Measurements from ENCODE around the gene PERM1. TPM values are rescaled to one million over a fixed set of nuclear protein-coding genes. Genes with fewer than 3 reads are reported as not detected.

Gene PERM1
- total RNA-seq, 2 donors from 2014 or later, result not detected

- Mint-ChIP-seq H3K4me1 (ENCODE audit: low read depth in 2 of 2) (peaks cover 0 to 4% of the 10 kb centered on the region in 2 donors), H3K9me3 (no peaks in the 10 kb centered on the region), H3K27me3 (peaks cover 7 to 12% of the 10 kb centered on the region in 2 donors), H3K36me3 (no peaks in the 10 kb centered on the region), H3K4me3 (no peak overlapping the region), H3K27ac (no peak overlapping the region)
- no peak for DNase-seq (ENCODE audit: low spot score)
- no peak for ATAC-seq
Observed at GRCh38 chr1:965526-966134, 16.3 kb downstream of the PERM1 start.

DNA sequence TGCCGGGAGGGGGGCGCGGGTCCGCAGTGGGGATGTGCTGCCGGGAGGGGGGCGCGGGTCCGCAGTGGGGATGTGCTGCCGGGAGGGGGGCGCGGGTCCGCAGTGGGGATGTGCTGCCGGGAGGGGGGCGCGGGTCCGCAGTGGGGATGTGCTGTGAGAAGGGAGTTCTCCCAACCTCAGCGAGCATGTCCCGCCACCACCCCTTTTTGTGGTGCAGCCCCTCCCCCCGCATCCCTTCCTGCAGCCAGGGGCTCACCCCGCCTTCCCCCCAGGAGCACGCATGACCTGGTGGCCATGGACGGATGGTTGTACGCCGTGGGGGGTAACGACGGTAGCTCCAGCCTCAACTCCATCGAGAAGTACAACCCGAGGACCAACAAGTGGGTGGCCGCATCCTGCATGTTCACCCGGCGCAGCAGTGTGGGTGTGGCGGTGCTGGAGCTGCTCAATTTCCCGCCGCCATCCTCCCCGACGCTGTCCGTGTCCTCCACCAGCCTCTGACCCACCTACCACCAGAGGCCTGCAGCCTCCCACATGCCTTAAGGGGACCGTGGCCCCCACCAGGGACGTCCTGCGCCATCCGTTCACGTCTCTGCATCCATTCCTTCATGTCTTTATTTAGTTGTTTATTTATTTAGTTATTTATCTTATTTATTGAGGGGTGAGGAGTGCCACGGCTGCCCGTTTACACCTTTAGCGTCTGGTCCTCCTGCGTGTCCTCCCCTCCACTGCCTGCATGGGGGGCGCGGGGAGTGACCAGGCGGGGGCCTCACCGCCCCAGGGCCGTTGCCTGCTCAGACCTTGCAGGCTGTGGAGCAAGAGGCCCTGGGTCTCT is 17.0 kb downstream of the PERM1 start:
- Mint-ChIP-seq H3K27ac (no peak overlapping the region), H3K9me3 (no peaks in the 10 kb centered on the region), H3K4me3 (no peak overlapping the region), H3K27me3 (peaks cover 7 to 12% of the 10 kb centered on the region in 2 donors), H3K36me3 (no peaks in the 10 kb centered on the region), H3K4me1 (ENCODE audit: low read depth in 2 of 2) (peaks cover 0 to 4% of the 10 kb centered on the region in 2 donors)
- ATAC-seq (no peak), DNase-seq (ENCODE audit: low spot score) (peak; percentile 54)

GRCh38 chr1:963746-964525 is 18.0 kb downstream of the PERM1 start:
- ATAC-seq (no peak), DNase-seq (ENCODE audit: low spot score) (no peak)
- Mint-ChIP-seq H3K36me3 (no peaks in the 10 kb centered on the region), H3K4me1 (ENCODE audit: low read depth in 2 of 2) (peaks cover 0 to 4% of the 10 kb centered on the region in 2 donors), H3K27ac (no peak overlapping the region), H3K27me3 (peaks cover 4 to 6% of the 10 kb centered on the region in 2 donors), H3K4me3 (no peak overlapping the region), H3K9me3 (no peaks in the 10 kb centered on the region)

DNA sequence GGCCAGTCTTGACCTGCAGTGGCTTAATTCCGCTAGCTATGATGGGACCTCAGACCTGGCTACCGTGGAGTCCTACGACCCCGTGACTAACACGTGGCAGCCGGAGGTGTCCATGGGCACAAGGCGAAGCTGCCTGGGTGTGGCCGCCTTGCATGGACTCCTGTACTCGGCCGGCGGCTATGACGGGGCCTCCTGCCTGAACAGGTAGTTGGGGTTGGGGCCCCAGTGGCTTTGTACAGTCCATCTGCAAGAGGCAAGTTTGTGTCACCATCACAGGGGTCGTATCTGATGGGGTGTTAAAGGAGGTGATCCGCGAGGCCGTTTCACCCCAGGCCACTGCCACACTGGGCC is 18.6 kb downstream of the PERM1 start:
- DNase-seq (ENCODE audit: low spot score) (no peak), ATAC-seq (no peak)
- peaks cover 4 to 5% of the 10 kb centered on the region in 2 donors for H3K4me1 Mint-ChIP-seq (ENCODE audit: low read depth in 2 of 2)
- no peaks in the 10 kb centered on the region for H3K9me3 Mint-ChIP-seq
- no peaks in the 10 kb centered on the region for H3K36me3 Mint-ChIP-seq
- H3K27ac Mint-ChIP-seq, result no peak overlapping the region
- no peak overlapping the region for H3K4me3 Mint-ChIP-seq
- peaks cover under 1 to 2% of the 10 kb centered on the region in 2 donors for H3K27me3 Mint-ChIP-seq

DNA sequence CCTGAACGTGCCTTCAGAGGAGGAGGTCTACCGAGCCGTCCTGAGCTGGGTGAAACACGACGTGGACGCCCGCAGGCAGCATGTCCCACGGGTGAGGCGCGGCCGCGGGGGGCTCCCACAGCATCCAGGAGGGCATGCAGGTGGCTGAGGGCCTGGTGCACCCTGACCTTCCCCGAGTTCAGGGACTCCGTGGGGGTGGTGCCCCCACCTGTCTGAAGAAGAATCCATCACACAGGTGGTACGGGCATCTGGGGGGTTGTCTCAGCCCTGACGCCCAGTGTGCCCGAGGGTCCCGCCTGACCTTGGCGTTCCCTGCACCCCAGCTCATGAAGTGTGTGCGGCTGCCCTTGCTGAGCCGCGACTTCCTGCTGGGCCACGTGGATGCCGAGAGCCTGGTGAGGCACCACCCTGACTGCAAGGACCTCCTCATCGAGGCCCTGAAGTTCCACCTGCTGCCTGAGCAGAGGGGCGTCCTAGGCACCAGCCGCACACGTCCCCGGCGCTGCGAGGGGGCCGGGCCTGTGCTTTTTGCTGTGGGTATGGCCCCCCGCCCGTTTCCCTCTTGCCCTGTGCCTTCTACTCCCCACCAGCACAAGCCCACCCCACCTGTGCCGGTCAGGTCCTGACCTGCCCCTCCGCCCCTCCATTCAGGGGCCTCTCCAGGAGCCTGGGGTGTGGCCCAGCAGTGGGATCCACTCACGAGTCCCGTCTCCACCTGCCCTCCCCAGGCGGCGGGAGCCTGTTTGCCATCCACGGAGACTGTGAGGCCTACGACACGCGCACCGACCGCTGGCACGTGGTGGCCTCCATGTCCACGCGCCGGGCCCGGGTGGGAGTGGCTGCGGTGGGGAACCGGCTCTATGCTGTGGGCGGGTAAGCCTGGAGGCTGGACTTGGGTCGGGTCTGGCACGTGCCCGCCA is 19.3 kb downstream of the PERM1 start:
- H3K4me3 Mint-ChIP-seq, result peak overlapping the region; percentile 34
- no peaks in the 10 kb centered on the region for H3K27me3 Mint-ChIP-seq
- no peak for ATAC-seq
- no peak overlapping the region for H3K27ac Mint-ChIP-seq
- no peaks in the 10 kb centered on the region for H3K9me3 Mint-ChIP-seq
- peaks cover 8 to 11% of the 10 kb centered on the region in 2 donors for H3K4me1 Mint-ChIP-seq (ENCODE audit: low read depth in 2 of 2)
- DNase-seq (ENCODE audit: low spot score), result no peak
- peaks cover 2% of the 10 kb centered on the region for H3K36me3 Mint-ChIP-seq

GRCh38 chr1:961132-961669 is 20.7 kb downstream of the PERM1 start:
- Mint-ChIP-seq H3K4me3 (peak overlapping the region; percentile 34), H3K27me3 (no peaks in the 10 kb centered on the region), H3K36me3 (peaks cover 5% of the 10 kb centered on the region), H3K4me1 (ENCODE audit: low read depth in 2 of 2) (peaks cover 16 to 20% of the 10 kb centered on the region in 2 donors), H3K27ac (no peak overlapping the region), H3K9me3 (no peaks in the 10 kb centered on the region)
- DNase-seq (ENCODE audit: low spot score) (no peak), ATAC-seq (no peak)

DNA sequence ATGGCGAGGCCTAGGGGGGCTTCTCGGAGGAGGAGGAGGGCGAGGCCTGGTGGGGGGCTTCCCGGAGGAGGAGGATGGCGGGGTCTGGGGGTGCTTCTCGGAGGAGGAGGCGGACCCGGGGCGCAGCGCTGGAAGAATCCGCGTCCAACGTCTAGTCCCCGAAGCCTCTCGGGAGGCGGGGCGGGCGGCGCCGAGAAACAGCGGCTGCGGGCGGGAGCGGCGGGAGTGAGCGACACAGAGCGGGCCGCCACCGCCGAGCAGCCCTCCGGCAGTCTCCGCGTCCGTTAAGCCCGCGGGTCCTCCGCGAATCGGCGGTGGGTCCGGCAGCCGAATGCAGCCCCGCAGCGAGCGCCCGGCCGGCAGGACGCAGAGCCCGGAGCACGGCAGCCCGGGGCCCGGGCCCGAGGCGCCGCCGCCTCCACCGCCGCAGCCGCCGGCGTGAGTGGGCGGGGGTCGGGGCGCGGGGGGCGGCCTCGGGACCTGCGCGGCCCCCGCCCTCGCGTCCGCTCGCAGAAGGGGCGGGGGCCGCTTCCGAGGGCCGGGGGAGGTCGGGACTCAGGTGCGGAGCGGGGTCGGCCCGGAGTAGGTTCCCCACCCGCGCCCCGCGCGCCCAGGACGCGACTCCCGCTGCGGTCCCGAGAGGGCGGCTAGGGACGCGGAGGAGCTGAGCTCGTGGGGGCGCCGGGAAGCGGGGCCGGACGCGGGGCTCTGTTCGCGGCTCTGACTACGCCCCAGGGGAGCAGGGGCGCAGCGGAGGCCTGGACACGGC is 21.3 kb downstream of the PERM1 start, which contains the start of gene KLHL17:
Gene KLHL17, plus strand, starts transcription at position 222 of the 769 bp plus-strand sequence. Its CDS starts 110 bp downstream, at position 332.
- H3K4me3 Mint-ChIP-seq, result peak within 1 kb of the TSS; percentile 99
- ATAC-seq (peak; percentile 69 to 76), DNase-seq (ENCODE audit: low spot score) (peak; percentile 87)
- no peaks in the 10 kb centered on the region for H3K9me3 Mint-ChIP-seq
- peaks cover 5% of the 10 kb centered on the region for H3K36me3 Mint-ChIP-seq
- peak within 1 kb of the TSS in 1 of 2 donors; percentile 35 for H3K27ac Mint-ChIP-seq
- H3K27me3 Mint-ChIP-seq, result no peaks in the 10 kb centered on the region
- peaks cover 16 to 20% of the 10 kb centered on the region in 2 donors for H3K4me1 Mint-ChIP-seq (ENCODE audit: low read depth in 2 of 2)

DNA sequence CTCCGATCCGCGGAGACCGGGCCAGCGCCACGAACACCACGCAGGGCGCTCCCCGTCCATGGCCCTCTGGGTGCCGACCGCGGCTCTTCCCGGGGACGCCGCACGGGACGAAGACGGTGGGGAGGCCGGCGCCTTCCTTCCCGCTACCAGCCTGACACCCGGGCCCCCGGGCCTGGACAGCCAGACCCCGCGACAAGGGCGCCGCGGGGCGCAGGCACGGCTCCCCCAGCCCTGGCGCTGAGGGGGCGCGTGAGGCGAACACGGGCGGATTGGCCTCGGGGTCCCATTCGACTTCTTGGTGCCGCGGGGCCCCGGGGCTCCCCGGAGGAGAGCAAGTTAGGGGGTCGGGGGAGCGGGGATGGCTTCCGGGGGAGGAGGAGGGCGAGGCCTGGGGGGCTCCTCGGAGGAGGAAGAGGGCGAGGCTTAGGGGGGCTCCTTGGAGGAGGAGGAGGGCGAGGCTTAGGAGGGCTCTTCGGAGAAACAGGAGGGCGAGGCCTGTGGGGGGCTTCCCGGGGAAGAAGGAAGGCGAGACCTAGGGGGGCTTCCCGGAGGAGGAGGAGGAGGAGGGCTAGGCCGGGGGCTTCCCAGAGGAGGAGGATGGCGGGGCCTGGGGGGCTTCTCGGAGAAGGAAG is 22.0 kb downstream of the PERM1 start:
- peaks cover 5% of the 10 kb centered on the region for H3K36me3 Mint-ChIP-seq
- ATAC-seq (peak in 1 of 2 donors; percentile 1), DNase-seq (ENCODE audit: low spot score) (no peak)
- no peaks in the 10 kb centered on the region for H3K27me3 Mint-ChIP-seq
- peaks cover 20 to 21% of the 10 kb centered on the region in 2 donors for H3K4me1 Mint-ChIP-seq (ENCODE audit: low read depth in 2 of 2)
- H3K27ac Mint-ChIP-seq, result peak overlapping the region in 1 of 2 donors; percentile 35
- no peaks in the 10 kb centered on the region for H3K9me3 Mint-ChIP-seq
- peak overlapping the region; percentile 99 for H3K4me3 Mint-ChIP-seq

DNA sequence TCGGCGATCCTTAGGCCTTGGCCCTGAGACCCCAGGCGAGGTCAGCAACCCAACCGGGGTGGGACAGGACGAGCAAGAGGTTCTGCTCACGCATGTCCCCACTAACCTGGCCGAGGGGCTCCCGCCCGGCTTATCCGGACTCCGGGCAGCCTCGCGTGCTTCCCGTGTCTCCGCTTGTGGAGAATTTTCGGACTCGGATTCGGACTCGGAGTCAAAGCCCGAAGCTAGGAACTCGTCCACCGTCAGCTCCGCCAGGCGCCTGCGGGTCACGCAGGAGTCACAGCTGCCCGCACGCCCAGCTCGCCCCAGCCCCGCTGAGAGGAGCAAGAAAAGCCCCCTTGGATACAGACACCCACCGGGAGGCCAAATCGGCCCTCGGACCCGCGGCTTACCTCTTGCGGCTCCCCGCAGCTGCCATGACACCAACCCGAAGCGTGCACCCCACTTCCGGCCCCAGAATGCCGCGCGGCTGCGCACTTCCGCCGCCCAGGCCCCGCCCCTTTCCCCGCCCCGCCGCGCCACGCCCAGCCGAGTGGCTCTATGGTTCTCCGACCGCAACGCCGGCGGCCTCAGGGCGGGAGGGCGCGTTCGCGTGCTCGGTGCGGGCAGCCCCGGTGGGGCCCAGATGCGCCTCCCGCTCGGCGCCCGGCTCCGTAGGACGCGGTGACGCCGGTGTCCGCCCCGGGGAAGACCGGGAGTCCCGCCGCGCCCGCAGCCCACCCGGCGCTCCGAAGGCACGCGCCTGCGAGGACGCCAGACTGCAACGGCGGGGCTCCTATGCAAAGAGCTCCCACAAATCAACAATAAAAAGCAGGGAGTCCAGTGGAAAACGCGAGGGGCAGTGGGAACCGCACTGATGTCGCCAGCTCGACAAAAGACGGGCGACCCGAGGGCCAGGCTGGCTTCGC is 22.8 kb downstream of the PERM1 start, which contains the start of gene NOC2L:
Gene NOC2L, minus strand, starts transcription at position 434 of the 908 bp plus-strand sequence. Its CDS starts 16 bp downstream, at position 418.
- H3K9me3 Mint-ChIP-seq, result no peaks in the 10 kb centered on the region
- H3K27ac Mint-ChIP-seq, result peak within 1 kb of the TSS; percentile 66 to 77
- ATAC-seq (peak; percentile 92 to 94), DNase-seq (ENCODE audit: low spot score) (peak; percentile 92)
- H3K27me3 Mint-ChIP-seq, result no peaks in the 10 kb centered on the region
- peak within 1 kb of the TSS; percentile 99 for H3K4me3 Mint-ChIP-seq
- peaks cover 5% of the 10 kb centered on the region for H3K36me3 Mint-ChIP-seq
- peaks cover 20 to 21% of the 10 kb centered on the region in 2 donors for H3K4me1 Mint-ChIP-seq (ENCODE audit: low read depth in 2 of 2)

DNA sequence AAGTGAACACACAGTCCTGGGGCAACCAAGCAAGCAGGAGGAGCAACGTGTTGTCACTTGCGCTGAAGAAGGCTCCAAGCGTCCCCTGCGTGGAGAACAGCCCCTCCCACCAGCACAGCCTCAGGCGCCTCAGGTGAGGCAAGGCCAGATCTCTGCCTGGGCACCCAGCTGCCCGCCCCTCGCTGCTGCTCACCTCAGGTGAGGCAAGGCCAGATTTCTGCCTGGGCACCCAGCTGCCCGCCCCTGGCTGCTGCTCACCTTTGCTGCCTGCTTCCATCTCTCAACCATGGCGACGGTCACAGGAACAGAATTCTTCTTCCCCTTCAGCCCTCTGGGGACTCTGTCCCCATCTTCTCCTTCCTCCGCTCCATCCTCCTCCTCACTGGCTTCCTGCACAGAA is 25.3 kb downstream of the PERM1 start:
- Mint-ChIP-seq H3K4me1 (ENCODE audit: low read depth in 2 of 2) (peaks cover 20 to 21% of the 10 kb centered on the region in 2 donors), H3K4me3 (no peak overlapping the region), H3K27ac (no peak overlapping the region), H3K36me3 (peaks cover 5% of the 10 kb centered on the region), H3K9me3 (no peaks in the 10 kb centered on the region), H3K27me3 (no peaks in the 10 kb centered on the region)
- DNase-seq (ENCODE audit: low spot score), result no peak
- no peak for ATAC-seq

GRCh38 chr1:955474-955873 is 26.4 kb downstream of the PERM1 start:
- Mint-ChIP-seq H3K36me3 (peaks cover 5% of the 10 kb centered on the region), H3K4me1 (ENCODE audit: low read depth in 2 of 2) (peaks cover 20 to 21% of the 10 kb centered on the region in 2 donors), H3K4me3 (no peak overlapping the region), H3K9me3 (no peaks in the 10 kb centered on the region), H3K27ac (no peak overlapping the region), H3K27me3 (no peaks in the 10 kb centered on the region)
- ATAC-seq (no peak), DNase-seq (ENCODE audit: low spot score) (no peak)

All from natural killer cell treated with Interleukin-12 subunit alpha and Interleukin-12 subunit beta and Interleukin-15 and Interleukin-18, amount 100 ng/mL, for 72 hours (primary cell).